HepG2 (cell line): ENCODE measurements around the gene ZFX. TPM values are rescaled to one million over a fixed set of nuclear protein-coding genes. Genes with fewer than 3 reads are reported as not detected.

Experiments used
- ATAC-seq: fragments of 200-7000 bp; cut with Tn5 transposase; 3 replicates; pipeline ENCODE4 v1.9.1; 2020; ENCODE audit warnings: mild to moderate bottlenecking, moderate library complexity
- BruUV-seq: library from RNA; stranded (reverse); fragments of 400-500 nt; replicated peaks from 2 replicates; lab custom pipeline; 2021; lab: Mats Ljungman, UMichigan
- CTCF ChIA-PET: fragments of 300-600 bp; formaldehyde crosslinking; extraction: SDS; loops from one replicate; lab custom pipeline; 2021; ENCODE audit warnings: low total read pairs, inconsistent platforms, low intra/inter-chr PET ratio; lab: Yijun Ruan, JAX
- POLR2A ChIA-PET: fragments of 350-600 bp; sonication (Branson Sonifier 250); formaldehyde crosslinking; loops from one replicate; lab custom pipeline; 2020; ENCODE audit warnings: antibody characterized with exemption, inconsistent platforms; lab: Yijun Ruan, JAX
- DNase-seq: peaks from one replicate; pipeline ENCODE4 v3.0.0-alpha.2; 2015; ENCODE audit warnings: low spot score
- FAIRE-seq: peaks from 3 replicates; lab custom pipeline; 2011; peaks lifted over from hg19 to GRCh38; lab: Jason Lieb, UNC
- H2AFZ ChIP-seq: one replicate; pipeline ENCODE4 v1.6.1; 2011; ENCODE audit warnings: low read length, inconsistent platforms
- H3K27ac ChIP-seq: fragments of 300-600 bp; 3 replicates; pipeline ENCODE4 v1.8.0; 2011; ENCODE audit warnings: mixed run types, mild to moderate bottlenecking, mixed read lengths, low read length, inconsistent platforms; ENCODE audit not compliant: insufficient read depth; ENCODE audit errors: extremely low read length
- H3K27me3 ChIP-seq, 2 experiments: fragments of 200-600 bp in 1 of 2; 2 replicates in 1 of 2; 3 replicates in 1 of 2; pipeline versions ENCODE4 v1.6.0 to v1.8.0; 2011; ENCODE audit warnings: low read length in 2 of 2, mild to moderate bottlenecking in 2 of 2, moderate library complexity in 2 of 2, inconsistent platforms in 1 of 2; ENCODE audit not compliant: insufficient read depth in 2 of 2, control insufficient read depth in 1 of 2
- H3K36me3 ChIP-seq, 2 experiments: fragments of 200-600 bp in 1 of 2; replicated peaks in 1 of 2; 2 replicates in 1 of 2; 3 replicates in 1 of 2; pipeline versions ENCODE4 v1.5.1 to v1.8.0; 2011; ENCODE audit warnings: low read length in 2 of 2, inconsistent platforms in 1 of 2; ENCODE audit not compliant: insufficient read depth in 2 of 2, control insufficient read depth in 1 of 2
- H3K4me1 ChIP-seq: 2 replicates; pipeline ENCODE4 v1.5.1; 2012; ENCODE audit warnings: low read length, inconsistent platforms; ENCODE audit not compliant: insufficient read depth
- H3K4me2 ChIP-seq: 2 replicates; pipeline ENCODE4 v1.6.0; 2011; ENCODE audit warnings: low read depth, low read length, inconsistent platforms
- H3K4me3 ChIP-seq, 3 experiments: fragments of 200-600 bp in 1 of 3; sonication (generic), shearing (Covaris generic) in 1 of 3; replicated peaks in 1 of 3; 2 replicates each; pipeline ENCODE4 v1.5.1; 2011 to 2016; ENCODE audit warnings: low read length in 3 of 3, inconsistent platforms in 2 of 3, low read depth in 2 of 3, mild to moderate bottlenecking in 2 of 3, control low read depth in 1 of 3, mixed read lengths in 1 of 3; ENCODE audit not compliant: insufficient read depth in 1 of 3
- H3K79me2 ChIP-seq: one replicate; pipeline ENCODE4 v1.6.1; 2011; ENCODE audit warnings: low read length, inconsistent platforms; ENCODE audit not compliant: insufficient read depth
- H3K9ac ChIP-seq: 2 replicates; pipeline ENCODE4 v1.6.0; 2011; ENCODE audit warnings: mild to moderate bottlenecking, low read depth, low read length, inconsistent platforms; ENCODE audit not compliant: insufficient read depth
- H3K9me3 ChIP-seq: 2 replicates; pipeline ENCODE4 v1.5.1; 2012; ENCODE audit warnings: mild to moderate bottlenecking, low read length
- H4K20me1 ChIP-seq: 2 replicates; pipeline ENCODE4 v1.6.0; 2011; ENCODE audit warnings: inconsistent platforms, mild to moderate bottlenecking, low read length, moderate library complexity; ENCODE audit not compliant: insufficient read depth
- HNF4A ChIP-seq: sonication (generic); formaldehyde crosslinking; IDR thresholded peaks from 2 replicates; pipeline ENCODE4 v1.4.0; 2020; ENCODE audit warnings: missing genetic modification reagents
- KLF11 ChIP-seq: IDR thresholded peaks from 2 replicates; pipeline ENCODE4 v1.6.1; 2016; ENCODE audit warnings: missing compliant biosample characterization
- MAZ ChIP-seq, 2 experiments: sonication (generic) in 1 of 2; formaldehyde crosslinking in 1 of 2; IDR thresholded peaks; 2 replicates each; pipeline versions ENCODE4 v1.5.0 to v1.6.1; 2012 to 2020; ENCODE audit warnings: low read depth in 2 of 2, mild to moderate bottlenecking in 2 of 2, borderline replicate concordance in 1 of 2, improper control_type of control experiment in 1 of 2, low read length in 1 of 2, missing genetic modification reagents in 1 of 2, moderate library complexity in 1 of 2
- NAIF1 ChIP-seq: sonication (generic); formaldehyde crosslinking; IDR thresholded peaks from 2 replicates; pipeline ENCODE4 v1.5.0; 2020; ENCODE audit warnings: mild to moderate bottlenecking, missing genetic modification reagents, borderline replicate concordance
- RARG ChIP-seq: sonication (generic); formaldehyde crosslinking; IDR thresholded peaks from 2 replicates; pipeline ENCODE4 v1.4.0; 2020; ENCODE audit warnings: low read depth, mild to moderate bottlenecking, missing genetic modification reagents
- SNAPC5 ChIP-seq: sonication (generic); formaldehyde crosslinking; IDR thresholded peaks from 2 replicates; pipeline ENCODE4 v1.8.1; 2023; ENCODE audit warnings: mild to moderate bottlenecking, missing genetic modification reagents, borderline replicate concordance
- ZFP41 ChIP-seq: sonication (generic); formaldehyde crosslinking; IDR thresholded peaks from 2 replicates; pipeline ENCODE4 v1.4.0; 2020; ENCODE audit warnings: mild to moderate bottlenecking, missing genetic modification reagents, borderline replicate concordance
- ZNF451 ChIP-seq: sonication (generic); formaldehyde crosslinking; IDR thresholded peaks from 2 replicates; pipeline ENCODE4 v1.5.0; 2020; ENCODE audit warnings: mild to moderate bottlenecking, missing genetic modification reagents
- ZNF598 ChIP-seq: sonication (generic); formaldehyde crosslinking; IDR thresholded peaks from 2 replicates; pipeline ENCODE4 v1.5.1; 2020; ENCODE audit warnings: mild to moderate bottlenecking, missing genetic modification reagents, borderline replicate concordance
- ZNF605 ChIP-seq: sonication (generic); formaldehyde crosslinking; IDR thresholded peaks from 2 replicates; pipeline ENCODE4 v1.8.0; 2022; ENCODE audit warnings: mild to moderate bottlenecking, missing genetic modification reagents
- ZNF615 ChIP-seq: sonication (generic); formaldehyde crosslinking; IDR thresholded peaks from 2 replicates; pipeline ENCODE4 v1.5.0; 2020; ENCODE audit warnings: mild to moderate bottlenecking, missing genetic modification reagents, borderline replicate concordance
- ZNF672 ChIP-seq: sonication (generic); formaldehyde crosslinking; IDR thresholded peaks from 2 replicates; pipeline ENCODE4 v1.8.1; 2022; ENCODE audit warnings: missing genetic modification reagents
- ZZZ3 ChIP-seq: sonication (generic); formaldehyde crosslinking; IDR thresholded peaks from 2 replicates; pipeline ENCODE4 v1.4.0; 2020; ENCODE audit warnings: missing genetic modification reagents, mild to moderate bottlenecking, borderline replicate concordance
- WGBS: methylation state at CpG from one replicate; pipeline ENCODE4 v1.1.6; 2017; ENCODE audit warnings: low lambda C conversion rate; 5-methylcytosine and 5-hydroxymethylcytosine counted together
- in situ Hi-C: cut with HindIII; loops from 2 replicates; pipeline ENCODE4 v1.10.0; 2017; ENCODE audit warnings: low pct_unique_long_range_greater_than_20kb; ENCODE audit not compliant: extremely low pct_ligation_motif_present
- intact Hi-C: fragments of 100-400 bp; cut with micrococcal nuclease; formaldehyde crosslinking; loops from one replicate; pipeline ENCODE4 v1.10.0; 2022; ENCODE audit not compliant: unreplicated experiment
- polyA plus RNA-seq, 8 experiments: library from polyadenylated mRNA; depleted of rRNA in 3 of 8; stranded (reverse) in 7 of 8; unstranded in 1 of 8; fragments of >200 nt; fragmentation: Illumina TruSeq in 4 of 8; extraction: Trizol in 4 of 8; gene quantifications; 2 replicates each; pipeline versions ENCODE4 v1.2.1 to v1.2.3, GENCODE V29; 2011 to 2016; ENCODE audit warnings: low read depth in 4 of 8, missing spikeins in 1 of 8, mixed read lengths in 1 of 8; ENCODE audit not compliant: insufficient read depth in 1 of 8
- total RNA-seq, 5 experiments: library from RNA; depleted of rRNA; stranded (reverse); fragments of >200 nt; fragmentation: Illumina TruSeq; extraction: Trizol; gene quantifications; 2 replicates each; pipeline ENCODE4 v1.2.3, GENCODE V29; 2016; ENCODE audit warnings: low read depth in 1 of 5

Gene ZFX
- total and polyA plus RNA-seq, 2 of the 13 experiments (the other 11 are each of a cell fraction or from before 2014, with no cell fraction given) = 13.8 to 37.3 TPM

GRCh38 chrX:24260842-24261550 is 111.5 kb downstream of the ZFX start:
- Histone ChIP-seq H3K36me3 (no peaks in the 10 kb centered on the region), H3K27ac (no peak overlapping the region), H3K27me3 (no peaks in the 10 kb centered on the region), H2AFZ (no peak overlapping the region), H3K79me2 (no peaks in the 10 kb centered on the region), H3K9me3 (no peaks in the 10 kb centered on the region), H4K20me1 (no peaks in the 10 kb centered on the region), H3K4me1 (peaks cover 12% of the 10 kb centered on the region; the same call in 1 of the 2 replicates), H3K4me2 (peak overlapping the region; percentile 18; the same call in 1 of the 2 replicates), H3K9ac (no peak overlapping the region), H3K4me3 (no peak overlapping the region)
- DNase-seq = no peak
- intact Hi-C loops (no loop called here), in situ Hi-C loops (no loop called here)
- CTCF ChIA-PET = no interaction called here
- WGBS = 34% methylated on average over 10 of the region's 10 CpGs
- TF ChIP-seq HNF4A (CRISPR knock-in tag) (0 out of 2 replicates have a peak, but pooled peaks have one; percentile 24), NAIF1 (CRISPR knock-in tag) (no peak), ZNF605 (CRISPR knock-in tag) (no peak)
- peak; percentile 48 for FAIRE-seq
- POLR2A ChIA-PET = no interaction called here
- no peak for ATAC-seq
- BruUV-seq = no TSS peak

GRCh38 chrX:24262309-24262708 is 112.8 kb downstream of the ZFX start:
- Histone ChIP-seq H2AFZ (no peak overlapping the region), H3K36me3 (no peaks in the 10 kb centered on the region), H4K20me1 (no peaks in the 10 kb centered on the region), H3K4me3 (no peak overlapping the region), H3K27me3 (no peaks in the 10 kb centered on the region), H3K27ac (no peak overlapping the region), H3K4me1 (peaks cover 16% of the 10 kb centered on the region; the same call in 1 of the 2 replicates), H3K9ac (no peak overlapping the region), H3K4me2 (no peak overlapping the region), H3K9me3 (no peaks in the 10 kb centered on the region), H3K79me2 (no peaks in the 10 kb centered on the region)
- ChIA-PET POLR2A (no interaction called here), CTCF (no interaction called here)
- intact Hi-C loops = no loop called here
- FAIRE-seq (no peak), ATAC-seq (no peak), DNase-seq (no peak)
- TF ChIP-seq ZNF451 (CRISPR knock-in tag) (no peak), KLF11 (CRISPR knock-in tag) (no peak), RARG (CRISPR knock-in tag) (no peak), ZFP41 (CRISPR knock-in tag) (no peak), ZNF672 (CRISPR knock-in tag) (no peak), ZNF598 (no peak), SNAPC5 (CRISPR knock-in tag) (no peak), ZNF615 (CRISPR knock-in tag) (no peak), MAZ (IDR thresholded peaks at IDR 0.05; ENCODE audit: borderline replicate concordance, low read depth, low read length) (no peak), MAZ (CRISPR knock-in tag; IDR thresholded peaks at IDR 0.05; ENCODE audit: low read depth) (no peak), ZZZ3 (CRISPR knock-in tag) (no peak)
- in situ Hi-C loops = no loop called here
- WGBS = 69% methylated on average over 2 of the region's 3 CpGs
- BruUV-seq = no TSS peak
